ENCODE data around the gene TNKS1BP1. TPM values are rescaled to one million over a fixed set of nuclear protein-coding genes. Genes with fewer than 3 reads are reported as not detected.
A peak's percentile ranks its signal among the peaks of the same experiment; 100 is the strongest.
"Not testable (repeated sequence)": the region's sequence is repeated elsewhere in the genome, so short reads cannot be mapped to it uniquely, and the experiment has no call there.

TNKS1BP1 gene
- polyA plus RNA-seq, 1 donor: 103 TPM

- WGBS (ENCODE audit: insufficient coverage, low lambda C conversion rate): no CpG with 5 or more reads among the region's 11 CpGs
Observed at GRCh38 chr11:57342702-57343101, 17.9 kb upstream of the TNKS1BP1 start.

GRCh38 chr11:57341250-57341808 lies 16.6 kb upstream of the TNKS1BP1 start:
- H3K9me3 ChIP-seq (ENCODE audit: control insufficient read depth, low read depth, low read length): no peaks in the 10 kb centered on the region
- H3K4me3 ChIP-seq (ENCODE audit: low read length): no peak overlapping the region
- no peak overlapping the region for H3K27ac ChIP-seq (ENCODE audit: low read length)
- no peak for DNase-seq
- no CpG with 5 or more reads among the region's 6 CpGs for WGBS (ENCODE audit: insufficient coverage, low lambda C conversion rate)
- peaks cover 3% of the 10 kb centered on the region for H3K4me1 ChIP-seq (ENCODE audit: control insufficient read depth, insufficient read depth, low read length)
- no peaks in the 10 kb centered on the region for H3K36me3 ChIP-seq (ENCODE audit: control insufficient read depth, insufficient read depth, low read length)
- no peaks in the 10 kb centered on the region for H3K27me3 ChIP-seq (ENCODE audit: control insufficient read depth, insufficient read depth, low read length)

More at GRCh38 chr11:57342702-57343101, 17.9 kb upstream of the TNKS1BP1 start:
- H3K27me3 ChIP-seq (ENCODE audit: control insufficient read depth, insufficient read depth, low read length): no peaks in the 10 kb centered on the region
- no peak overlapping the region for H3K27ac ChIP-seq (ENCODE audit: low read length)
- DNase-seq: no peak
- peaks cover 3% of the 10 kb centered on the region for H3K4me1 ChIP-seq (ENCODE audit: control insufficient read depth, insufficient read depth, low read length)
- H3K4me3 ChIP-seq (ENCODE audit: low read length): no peak overlapping the region
- no peaks in the 10 kb centered on the region for H3K36me3 ChIP-seq (ENCODE audit: control insufficient read depth, insufficient read depth, low read length)
- no peaks in the 10 kb centered on the region for H3K9me3 ChIP-seq (ENCODE audit: control insufficient read depth, low read depth, low read length)

GRCh38 chr11:57340039-57340615 lies 15.4 kb upstream of the TNKS1BP1 start:
- H3K27me3 ChIP-seq (ENCODE audit: control insufficient read depth, insufficient read depth, low read length): no peaks in the 10 kb centered on the region
- no peaks in the 10 kb centered on the region for H3K9me3 ChIP-seq (ENCODE audit: control insufficient read depth, low read depth, low read length)
- peak in 1 of 2 donors; percentile 34 for DNase-seq
- no peaks in the 10 kb centered on the region for H3K36me3 ChIP-seq (ENCODE audit: control insufficient read depth, insufficient read depth, low read length)
- H3K4me1 ChIP-seq (ENCODE audit: control insufficient read depth, insufficient read depth, low read length): no peaks in the 10 kb centered on the region
- WGBS (ENCODE audit: insufficient coverage, low lambda C conversion rate): no CpG with 5 or more reads among the region's 12 CpGs
- no peak overlapping the region for H3K4me3 ChIP-seq (ENCODE audit: low read length)
- H3K27ac ChIP-seq (ENCODE audit: low read length): no peak overlapping the region

GRCh38 chr11:57339328-57339727 lies 14.6 kb upstream of the TNKS1BP1 start:
- no CpG with 5 or more reads among the region's 5 CpGs for WGBS (ENCODE audit: insufficient coverage, low lambda C conversion rate)
- peaks cover 6% of the 10 kb centered on the region for H3K4me1 ChIP-seq (ENCODE audit: control insufficient read depth, insufficient read depth, low read length)
- H3K4me3 ChIP-seq (ENCODE audit: low read length): no peak overlapping the region
- H3K36me3 ChIP-seq (ENCODE audit: control insufficient read depth, insufficient read depth, low read length): no peaks in the 10 kb centered on the region
- no peak overlapping the region for H3K27ac ChIP-seq (ENCODE audit: low read length)
- no peaks in the 10 kb centered on the region for H3K9me3 ChIP-seq (ENCODE audit: control insufficient read depth, low read depth, low read length)
- DNase-seq: no peak
- no peaks in the 10 kb centered on the region for H3K27me3 ChIP-seq (ENCODE audit: control insufficient read depth, insufficient read depth, low read length)

- Histone ChIP-seq H3K36me3 (ENCODE audit: control insufficient read depth, insufficient read depth, low read length) (peaks cover 4% of the 10 kb centered on the region), H3K9me3 (ENCODE audit: control insufficient read depth, low read depth, low read length) (no peaks in the 10 kb centered on the region), H3K27me3 (ENCODE audit: control insufficient read depth, insufficient read depth, low read length) (no peaks in the 10 kb centered on the region), H3K4me1 (ENCODE audit: control insufficient read depth, insufficient read depth, low read length) (peaks cover 7% of the 10 kb centered on the region), H3K27ac (ENCODE audit: low read length) (no peak within 1 kb of the TSS), H3K4me3 (ENCODE audit: low read length) (no peak within 1 kb of the TSS)
- no peak for DNase-seq
- WGBS (ENCODE audit: insufficient coverage, low lambda C conversion rate): no CpG with 5 or more reads among the region's 4 CpGs
Observed at GRCh38 chr11:57338142-57338541, 13.4 kb upstream of the TNKS1BP1 start, which contains the start of gene P2RX3. TSS of gene P2RX3 (plus strand) at chr11:57338352. CDS start at chr11:57338551, 199 bp downstream.

GRCh38 chr11:57336856-57337255 lies 12.1 kb upstream of the TNKS1BP1 start:
- H3K9me3 ChIP-seq (ENCODE audit: control insufficient read depth, low read depth, low read length); H3K27ac ChIP-seq (ENCODE audit: low read length); DNase-seq; H3K27me3 ChIP-seq (ENCODE audit: control insufficient read depth, insufficient read depth, low read length); H3K4me3 ChIP-seq (ENCODE audit: low read length); H3K4me1 ChIP-seq (ENCODE audit: control insufficient read depth, insufficient read depth, low read length): not testable (repeated sequence)
- WGBS (ENCODE audit: insufficient coverage, low lambda C conversion rate): no CpG with 5 or more reads among the region's 6 CpGs
- peaks cover 17% of the 10 kb centered on the region for H3K36me3 ChIP-seq (ENCODE audit: control insufficient read depth, insufficient read depth, low read length)

- no peak for DNase-seq
- WGBS (ENCODE audit: insufficient coverage, low lambda C conversion rate): no CpG with 5 or more reads among the region's 12 CpGs
- H3K27ac ChIP-seq (ENCODE audit: low read length): peak overlapping the region; percentile 37
- H3K36me3 ChIP-seq (ENCODE audit: control insufficient read depth, insufficient read depth, low read length): peaks cover 24% of the 10 kb centered on the region
- peak overlapping the region; percentile 89 for H3K4me3 ChIP-seq (ENCODE audit: low read length)
- H3K4me1 ChIP-seq (ENCODE audit: control insufficient read depth, insufficient read depth, low read length): peaks cover 7% of the 10 kb centered on the region
- no peaks in the 10 kb centered on the region for H3K9me3 ChIP-seq (ENCODE audit: control insufficient read depth, low read depth, low read length)
- no peaks in the 10 kb centered on the region for H3K27me3 ChIP-seq (ENCODE audit: control insufficient read depth, insufficient read depth, low read length)
Observed at GRCh38 chr11:57336111-57336666, 11.4 kb upstream of the TNKS1BP1 start.

GRCh38 chr11:57335343-57336110 lies 10.8 kb upstream of the TNKS1BP1 start, which contains the start of gene SSRP1:
TSS of gene SSRP1 (minus strand) at chr11:57335892. CDS start at chr11:57335121, 771 bp downstream.
- Histone ChIP-seq H3K4me1 (ENCODE audit: control insufficient read depth, insufficient read depth, low read length) (peaks cover 7% of the 10 kb centered on the region), H3K27me3 (ENCODE audit: control insufficient read depth, insufficient read depth, low read length) (no peaks in the 10 kb centered on the region), H3K36me3 (ENCODE audit: control insufficient read depth, insufficient read depth, low read length) (peaks cover 31% of the 10 kb centered on the region), H3K27ac (ENCODE audit: low read length) (peak within 1 kb of the TSS; percentile 62), H3K9me3 (ENCODE audit: control insufficient read depth, low read depth, low read length) (no peaks in the 10 kb centered on the region), H3K4me3 (ENCODE audit: low read length) (peak within 1 kb of the TSS; percentile 89)
- peak; percentile 82 to 86 for DNase-seq
- 0% methylated on average over 1 of the region's 69 CpGs for WGBS (ENCODE audit: insufficient coverage, low lambda C conversion rate)

GRCh38 chr11:57335023-57335342 lies 10.2 kb upstream of the TNKS1BP1 start:
- Histone ChIP-seq H3K9me3 (ENCODE audit: control insufficient read depth, low read depth, low read length) (no peaks in the 10 kb centered on the region), H3K4me1 (ENCODE audit: control insufficient read depth, insufficient read depth, low read length) (peaks cover 7% of the 10 kb centered on the region), H3K27me3 (ENCODE audit: control insufficient read depth, insufficient read depth, low read length) (no peaks in the 10 kb centered on the region), H3K36me3 (ENCODE audit: control insufficient read depth, insufficient read depth, low read length) (peaks cover 36% of the 10 kb centered on the region), H3K4me3 (ENCODE audit: low read length) (peak overlapping the region; percentile 89), H3K27ac (ENCODE audit: low read length) (peak overlapping the region; percentile 62)
- DNase-seq: no peak
- no CpG with 5 or more reads among the region's 7 CpGs for WGBS (ENCODE audit: insufficient coverage, low lambda C conversion rate)

GRCh38 chr11:57332694-57333440 lies 8.1 kb upstream of the TNKS1BP1 start:
- Histone ChIP-seq H3K36me3 (ENCODE audit: control insufficient read depth, insufficient read depth, low read length) (peaks cover 56% of the 10 kb centered on the region), H3K27me3 (ENCODE audit: control insufficient read depth, insufficient read depth, low read length) (no peaks in the 10 kb centered on the region), H3K4me3 (ENCODE audit: low read length) (no peak overlapping the region), H3K4me1 (ENCODE audit: control insufficient read depth, insufficient read depth, low read length) (peaks cover 7% of the 10 kb centered on the region), H3K27ac (ENCODE audit: low read length) (no peak overlapping the region), H3K9me3 (ENCODE audit: control insufficient read depth, low read depth, low read length) (no peaks in the 10 kb centered on the region)
- WGBS (ENCODE audit: insufficient coverage, low lambda C conversion rate): no CpG with 5 or more reads among the region's 11 CpGs
- DNase-seq: no peak

All from large intestine (tissue), 3 donors.